Measurements from ENCODE around the gene RABGEF1. TPM values are rescaled to one million over a fixed set of nuclear protein-coding genes. Genes with fewer than 3 reads are reported as not detected.

RABGEF1 gene
- total RNA-seq, 1 experiment from 2014 or later = 35.2 TPM

DNA sequence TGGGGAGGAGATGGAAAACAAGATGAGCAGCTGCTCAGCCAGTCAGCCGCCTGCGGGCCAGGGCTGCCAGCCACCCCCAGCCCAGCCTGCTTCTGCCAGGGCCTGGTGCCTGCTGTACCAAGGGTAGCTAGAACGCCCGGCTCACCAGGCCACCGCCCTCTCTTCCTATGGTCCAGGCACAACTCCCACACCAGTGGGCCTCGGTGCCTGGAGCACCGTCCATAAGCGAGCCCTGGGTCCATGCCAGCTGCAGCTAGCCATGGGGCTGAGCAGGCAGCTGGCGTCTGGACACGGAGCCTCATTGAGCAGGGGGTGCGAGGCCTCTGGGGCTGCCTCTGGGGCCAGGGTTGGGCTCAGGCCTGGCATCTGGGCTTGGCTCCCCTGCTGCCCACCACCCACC lies 8.5 kb upstream of the RABGEF1 start:
- no peak overlapping the region for H3K4me2 ChIP-seq
- H3K27ac ChIP-seq = no peak overlapping the region
- H3F3A ChIP-seq (ENCODE audit: insufficient read depth, low read depth) = no peaks in the 10 kb centered on the region
- H3K9me2 ChIP-seq (ENCODE audit: insufficient read depth) = no peaks in the 10 kb centered on the region
- DNase-seq = no peak
- no peaks in the 10 kb centered on the region for H3K9me3 ChIP-seq (ENCODE audit: insufficient read depth, low read depth)
- no TSS peak for BruUV-seq (replicated peaks)
- no peak overlapping the region for H3K4me3 ChIP-seq
- H3K36me3 ChIP-seq (ENCODE audit: low read depth) = no peaks in the 10 kb centered on the region
- intact Hi-C loops (cut with micrococcal nuclease; ENCODE audit: unreplicated experiment) = no loop called here
- H2AFZ ChIP-seq = no peak overlapping the region
- ChIA-PET POLR2A (ENCODE audit: unreplicated experiment) (interaction anchor here (0.7 kb wide), 1 partner anchor 183 kb away, joined by 5 read pairs; no protein-coding TSS in a partner anchor), CTCF (no interaction called here)
- no peaks in the 10 kb centered on the region for H3K4me1 ChIP-seq (replicated peaks; ENCODE audit: insufficient read depth)
- no peaks in the 10 kb centered on the region; the same call in 1 of the 2 replicates for H4K20me1 ChIP-seq (ENCODE audit: insufficient read depth)
- TF ChIP-seq CTCF (conservative IDR thresholded peaks at IDR 0.05) = no peak
- no peak for TF ChIP-seq EZH2 (IDR thresholded peaks at IDR 0.05; ENCODE audit: low read depth)
- no peaks in the 10 kb centered on the region for H3K27me3 ChIP-seq (ENCODE audit: insufficient read depth, low read depth)
- no peaks in the 10 kb centered on the region for H3K79me2 ChIP-seq (ENCODE audit: low read depth)

DNA sequence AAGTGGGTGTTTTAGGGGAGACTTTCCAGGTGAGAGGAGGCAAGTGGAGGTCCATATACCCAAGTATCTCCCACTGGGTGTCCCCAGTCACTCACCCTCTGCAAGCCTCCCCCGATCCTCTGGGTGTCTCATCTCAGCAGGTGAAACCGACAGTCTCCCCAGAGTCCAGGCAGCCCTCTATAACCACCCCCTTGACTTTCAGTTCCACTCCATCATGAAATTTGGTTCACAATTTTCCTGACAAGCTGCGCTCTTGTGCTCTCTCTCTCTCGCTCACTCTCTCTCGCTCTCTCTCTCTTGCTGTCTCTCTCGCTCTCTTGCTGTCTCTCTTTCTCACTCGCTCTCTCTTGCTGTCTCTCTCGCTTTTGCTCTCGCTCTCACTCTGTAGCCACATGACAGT lies 8.1 kb upstream of the RABGEF1 start:
- H4K20me1 ChIP-seq (ENCODE audit: insufficient read depth) = no peaks in the 10 kb centered on the region; the same call in 1 of the 2 replicates
- POLR2A ChIA-PET (ENCODE audit: unreplicated experiment) = interaction anchor here (0.7 kb wide), 1 partner anchor 184 kb away, joined by 5 read pairs; no protein-coding TSS in a partner anchor

DNA sequence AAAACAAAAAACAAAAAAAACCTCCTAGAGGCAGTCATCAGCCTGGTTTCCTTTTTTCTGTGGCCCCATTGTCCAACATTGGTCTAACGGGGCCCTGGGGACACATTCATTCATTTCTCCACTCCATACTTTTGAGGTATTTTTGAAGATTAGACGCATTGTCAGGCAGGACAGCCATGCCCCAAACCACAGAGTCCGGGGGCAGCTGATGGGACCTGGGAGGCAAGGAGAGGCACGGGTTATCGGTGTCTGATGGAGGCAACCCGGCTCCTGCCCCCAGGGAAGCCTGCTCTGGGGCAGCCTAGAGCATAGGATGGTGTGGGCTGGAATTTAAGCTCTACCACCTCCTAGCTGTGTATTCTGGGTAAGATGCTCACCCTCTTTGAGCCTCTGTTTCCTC lies 6.5 kb upstream of the RABGEF1 start:
- H4K20me1 ChIP-seq (ENCODE audit: insufficient read depth) = no peaks in the 10 kb centered on the region; the same call in 1 of the 2 replicates
- H3K4me1 ChIP-seq (replicated peaks; ENCODE audit: insufficient read depth) = peaks cover 2% of the 10 kb centered on the region; the same call in 1 of the 2 replicates
- H2AFZ ChIP-seq = no peak overlapping the region
- DNase-seq = no peak
- no peak overlapping the region for H3K4me2 ChIP-seq
- H3K27ac ChIP-seq = no peak overlapping the region
- TF ChIP-seq EZH2 (IDR thresholded peaks at IDR 0.05; ENCODE audit: low read depth) (no peak), CTCF (conservative IDR thresholded peaks at IDR 0.05) (no peak)
- no peaks in the 10 kb centered on the region for H3K9me3 ChIP-seq (ENCODE audit: insufficient read depth, low read depth)
- no TSS peak for BruUV-seq (replicated peaks)
- H3K27me3 ChIP-seq (ENCODE audit: insufficient read depth, low read depth) = no peaks in the 10 kb centered on the region
- H3K9me2 ChIP-seq (ENCODE audit: insufficient read depth) = no peaks in the 10 kb centered on the region
- H3K79me2 ChIP-seq (ENCODE audit: low read depth) = peaks cover 8% of the 10 kb centered on the region
- H3K36me3 ChIP-seq (ENCODE audit: low read depth) = no peaks in the 10 kb centered on the region
- ChIA-PET CTCF (no interaction called here), POLR2A (ENCODE audit: unreplicated experiment) (no interaction called here)
- no peaks in the 10 kb centered on the region for H3F3A ChIP-seq (ENCODE audit: insufficient read depth, low read depth)
- no peak overlapping the region for H3K4me3 ChIP-seq
- intact Hi-C loops (cut with micrococcal nuclease; ENCODE audit: unreplicated experiment) = no loop called here

More for the DNA sequence above, 8.1 kb upstream of the RABGEF1 start:
- Histone ChIP-seq H3K9me3 (ENCODE audit: insufficient read depth, low read depth) (no peaks in the 10 kb centered on the region), H3K36me3 (ENCODE audit: low read depth) (no peaks in the 10 kb centered on the region), H3K4me3 (no peak overlapping the region), H3F3A (ENCODE audit: insufficient read depth, low read depth) (no peaks in the 10 kb centered on the region), H2AFZ (no peak overlapping the region), H3K27ac (no peak overlapping the region), H3K79me2 (ENCODE audit: low read depth) (no peaks in the 10 kb centered on the region), H3K4me1 (replicated peaks; ENCODE audit: insufficient read depth) (no peaks in the 10 kb centered on the region), H3K4me2 (no peak overlapping the region), H3K27me3 (ENCODE audit: insufficient read depth, low read depth) (no peaks in the 10 kb centered on the region), H3K9me2 (ENCODE audit: insufficient read depth) (no peaks in the 10 kb centered on the region)
- CTCF ChIA-PET = no interaction called here
- DNase-seq = no peak
- BruUV-seq (replicated peaks) = no TSS peak
- no peak for TF ChIP-seq CTCF (conservative IDR thresholded peaks at IDR 0.05)
- no peak for TF ChIP-seq EZH2 (IDR thresholded peaks at IDR 0.05; ENCODE audit: low read depth)
- intact Hi-C loops (cut with micrococcal nuclease; ENCODE audit: unreplicated experiment) = no loop called here

Measured in PC-9 (cell line).